ENCODE data around the gene OPCML. TPM values are rescaled to one million over a fixed set of nuclear protein-coding genes. Genes with fewer than 3 reads are reported as not detected.

OPCML gene
- total and polyA plus RNA-seq, 2 experiments from 2014 or later, result 1.2 to 4.4 TPM

- Mint-ChIP-seq H3K27me3 (ENCODE audit: insufficient read depth, low read depth, poor library complexity) (no peaks in the 10 kb centered on the region), H3K4me1 (no peaks in the 10 kb centered on the region), H3K9me3 (no peaks in the 10 kb centered on the region), H3K36me3 (ENCODE audit: low read depth) (no peaks in the 10 kb centered on the region), H3K27ac (no peak overlapping the region), H3K4me3 (no peak overlapping the region)
- no peaks in the 10 kb centered on the region for H3F3A ChIP-seq (replicated peaks; ENCODE audit: low read depth)
- TF ChIP-seq STAT1 (IDR thresholded peaks at IDR 0.05; ENCODE audit: unreplicated experiment), result no peak
- no peak for TF ChIP-seq JUNB (IDR thresholded peaks at IDR 0.05; ENCODE audit: unreplicated experiment)
- no peak for TF ChIP-seq CREB1 (CRISPR knock-in tag; IDR thresholded peaks at IDR 0.05; ENCODE audit: low read depth)
- TF ChIP-seq ZNF331 (CRISPR knock-in tag; IDR thresholded peaks at IDR 0.05; ENCODE audit: low read depth), result no peak
- no peak for TF ChIP-seq ZNF114 (CRISPR knock-in tag; IDR thresholded peaks at IDR 0.05)
- no peak for TF ChIP-seq ZNF462 (CRISPR knock-in tag; IDR thresholded peaks at IDR 0.05)
- TF ChIP-seq EZH2 (IDR thresholded peaks at IDR 0.05; ENCODE audit: low read depth, unreplicated experiment), result no peak
- no peak for TF ChIP-seq ETS1 (IDR thresholded peaks at IDR 0.05)
- TF ChIP-seq REST (IDR thresholded peaks at IDR 0.05; ENCODE audit: unreplicated experiment), result no peak
- TF ChIP-seq EZH2phosphoT487 (IDR thresholded peaks at IDR 0.05; ENCODE audit: unreplicated experiment), result no peak
- TF ChIP-seq POLR2AphosphoS5 (IDR thresholded peaks at IDR 0.05; ENCODE audit: low read depth), result no peak
- no peak for TF ChIP-seq CTCF (conservative IDR thresholded peaks at IDR 0.05; ENCODE audit: low read depth in 2 of 2)
- TF ChIP-seq NANOG (IDR thresholded peaks at IDR 0.05; ENCODE audit: borderline replicate concordance), result no peak
- no peak overlapping the region for H2AFZ ChIP-seq
- H3K4me1 ChIP-seq (ENCODE audit: insufficient read depth), result no peaks in the 10 kb centered on the region; the same call in 1 of the 2 replicates
- no peaks in the 10 kb centered on the region for H3K79me2 ChIP-seq (replicated peaks; ENCODE audit: insufficient read depth)
- ATAC-seq, result no peak
- no peak overlapping the region for H3K27ac ChIP-seq (ENCODE audit: low read depth)
- H3K4me3 ChIP-seq, result no peak overlapping the region
- H4K20me1 ChIP-seq (replicated peaks; ENCODE audit: insufficient read depth), result no peaks in the 10 kb centered on the region
- H3K36me3 ChIP-seq (ENCODE audit: insufficient read depth), result no peaks in the 10 kb centered on the region
- no peak for DNase-seq (ENCODE audit: low spot score)
- H3K9me2 ChIP-seq (ENCODE audit: insufficient read depth), result no peaks in the 10 kb centered on the region; the same call in 1 of the 2 replicates
- no peaks in the 10 kb centered on the region for H3K27me3 ChIP-seq (ENCODE audit: insufficient read depth)
- H3K4me2 ChIP-seq, result no peak overlapping the region
These were observed 610.7 kb downstream of the OPCML start for GRCh38 chr11:132921597-132921996.

Measured in GM23338 (cell line).